Umbilical cord (tissue), 2 donors: ENCODE measurements around the gene ATP6V0A4. TPM values are rescaled to one million over a fixed set of nuclear protein-coding genes. Genes with fewer than 3 reads are reported as not detected.
A peak's percentile ranks its signal among the peaks of the same experiment; 100 is the strongest.

Experiments
- DNase-seq: peaks from one replicate; pipeline ENCODE4 v3.0.0-alpha.2; 2015; ENCODE audit warnings: low spot score
- total RNA-seq: library from RNA; depleted of rRNA; stranded (reverse); fragments of >200 nt; gene quantifications from one replicate; pipeline ENCODE4 v1.2.3, GENCODE V29; 2014; ENCODE audit warnings: low replicate concordance; ENCODE audit not compliant: insufficient read depth

ATP6V0A4 gene
- total RNA-seq, 1 donor from 2014 or later: 7.7 TPM

- DNase-seq: peak; percentile 87
Observed at GRCh38 chr7:138663725-138664710, 134.0 kb downstream of the ATP6V0A4 start.

- no peak for DNase-seq
Observed at GRCh38 chr7:138662991-138663320, 135.0 kb downstream of the ATP6V0A4 start.

- no peak for DNase-seq
Observed at GRCh38 chr7:138662076-138662990, 135.7 kb downstream of the ATP6V0A4 start.

GRCh38 chr7:138661069-138661635, 136.8 kb downstream of the ATP6V0A4 start:
- peak; percentile 79 for DNase-seq

GRCh38 chr7:138658889-138659288, 139.1 kb downstream of the ATP6V0A4 start:
- no peak for DNase-seq

GRCh38 chr7:138657854-138658386, 140.1 kb downstream of the ATP6V0A4 start:
- no peak for DNase-seq

- DNase-seq: no peak
Observed at GRCh38 chr7:138656952-138657351, 141.0 kb downstream of the ATP6V0A4 start.

Other genes starting within 250 kb of the ATP6V0A4 start
- gene SVOPL, start 96.8 kb downstream of the ATP6V0A4 start, total RNA-seq: 2.4 TPM
- gene TMEM213, start 202 bp downstream of the ATP6V0A4 start, total RNA-seq: 4.6 TPM
- gene KIAA1549, start 183.2 kb upstream of the ATP6V0A4 start, total RNA-seq: 3.4 TPM
- gene ZC3HAV1L, start 237.8 kb upstream of the ATP6V0A4 start, total RNA-seq: 28.9 TPM